Upper lobe of right lung (tissue), 1 donor: ENCODE results near the gene INPP5A. TPM values are rescaled to one million over a fixed set of nuclear protein-coding genes. Genes with fewer than 3 reads are reported as not detected.
A peak's percentile ranks its signal among the peaks of the same experiment; 100 is the strongest.

Experiments used
- ATAC-seq: fragments of 200-7000 bp; cut with Tn5 transposase; one replicate; pipeline ENCODE4 v1.9.1; 2020; ENCODE audit warnings: mild to moderate bottlenecking, moderate library complexity
- DNase-seq: peaks from one replicate; pipeline ENCODE4 v3.0.0-alpha.2; 2020
- H3K27ac ChIP-seq: fragments of 200-600 bp; one replicate; pipeline ENCODE4 v1.8.0; 2022
- H3K27me3 ChIP-seq: fragments of 200-600 bp; one replicate; pipeline ENCODE4 v1.8.0; 2022; ENCODE audit warnings: mild to moderate bottlenecking
- H3K36me3 ChIP-seq: fragments of 200-600 bp; one replicate; pipeline ENCODE4 v1.8.0; 2022
- H3K4me1 ChIP-seq: fragments of 200-600 bp; one replicate; pipeline ENCODE4 v1.8.0; 2022
- H3K4me3 ChIP-seq: fragments of 200-600 bp; one replicate; pipeline ENCODE4 v1.8.0; 2022; ENCODE audit warnings: mild to moderate bottlenecking
- H3K9me3 ChIP-seq: fragments of 200-600 bp; one replicate; pipeline ENCODE4 v1.8.0; 2022
- CTCF ChIP-seq: fragments of 200-600 bp; IDR thresholded peaks from one replicate; pipeline ENCODE4 v1.8.0; 2022; ENCODE audit warnings: antibody characterized with exemption
- intact Hi-C: fragments of 100-400 bp; cut with DNase I; formaldehyde crosslinking; loops from one replicate; pipeline ENCODE4 v1.11.0; 2022
- total RNA-seq: library from RNA; stranded (reverse); fragmentation: NEBNext Ultra II Directional; extraction: Animal tissue kit (Norgen Biotek cat#: 25700); gene quantifications from one replicate; pipeline ENCODE4 v1.2.1, GENCODE V29; 2021
- donor health status: DM: no; HTN: yes; CAD: no; lungs with severe emphysema.

INPP5A gene
- total RNA-seq, 1 donor from 2014 or later = 38.3 TPM

DNA sequence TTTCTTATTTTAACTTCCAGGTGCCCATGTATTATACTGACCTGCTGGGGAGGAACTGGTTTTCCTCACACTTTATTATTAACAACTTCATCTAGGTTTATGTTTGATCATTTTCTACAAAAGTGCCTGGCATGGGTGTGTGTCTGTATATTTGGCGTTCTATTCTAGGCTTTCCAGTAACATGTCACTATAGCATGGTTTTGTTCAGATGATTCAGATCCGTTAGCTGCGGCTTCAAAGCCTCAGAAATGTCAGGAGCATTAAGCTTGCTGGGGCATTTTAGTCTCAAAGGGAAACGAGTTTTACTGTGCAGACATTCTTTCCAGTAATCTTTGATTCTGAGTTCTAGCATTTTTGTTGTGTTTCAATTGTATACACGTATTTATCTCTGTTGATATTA, 2.3 kb downstream of the INPP5A start:
- Histone ChIP-seq H3K4me1 (peaks cover 44% of the 10 kb centered on the region), H3K27me3 (no peaks in the 10 kb centered on the region), H3K27ac (peak overlapping the region; percentile 30), H3K36me3 (no peaks in the 10 kb centered on the region), H3K4me3 (peak overlapping the region; percentile 72), H3K9me3 (no peaks in the 10 kb centered on the region)
- no peak for TF ChIP-seq CTCF
- intact Hi-C loops = no loop called here
- no peak for DNase-seq
- no peak for ATAC-seq

GRCh38 chr10:132540456-132540855, 2.9 kb downstream of the INPP5A start:
- no peaks in the 10 kb centered on the region for H3K9me3 ChIP-seq
- H3K27me3 ChIP-seq = no peaks in the 10 kb centered on the region
- H3K27ac ChIP-seq = no peak overlapping the region
- intact Hi-C loops = no loop called here
- ATAC-seq (no peak), DNase-seq (no peak)
- H3K4me1 ChIP-seq = peaks cover 50% of the 10 kb centered on the region
- H3K4me3 ChIP-seq = peak overlapping the region; percentile 72
- TF ChIP-seq CTCF = peak; percentile 15
- H3K36me3 ChIP-seq = no peaks in the 10 kb centered on the region

DNA sequence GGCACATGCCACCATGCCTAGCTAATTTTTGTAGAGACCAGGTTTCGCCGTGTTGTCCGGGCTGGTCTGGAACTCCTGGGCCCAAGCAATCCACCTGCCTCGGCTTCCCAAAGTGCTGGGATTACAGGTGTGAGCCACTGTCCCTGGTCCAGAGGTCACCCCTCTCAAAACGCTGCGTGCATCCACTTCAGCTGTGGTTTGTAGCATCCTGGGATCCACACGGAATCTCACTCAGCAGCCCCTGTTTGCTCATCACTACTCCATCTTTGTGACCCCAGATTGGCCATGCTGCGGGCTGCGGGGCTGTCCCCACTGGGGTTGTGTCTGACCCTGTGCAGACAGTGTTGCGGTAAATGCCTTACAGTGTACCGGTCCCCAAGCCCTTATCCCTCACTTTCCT, 3.5 kb downstream of the INPP5A start:
- H3K27ac ChIP-seq = no peak overlapping the region
- no peaks in the 10 kb centered on the region for H3K27me3 ChIP-seq
- H3K9me3 ChIP-seq = no peaks in the 10 kb centered on the region
- DNase-seq (no peak), ATAC-seq (no peak)
- no peak overlapping the region for H3K4me3 ChIP-seq
- no peaks in the 10 kb centered on the region for H3K36me3 ChIP-seq
- H3K4me1 ChIP-seq = peaks cover 49% of the 10 kb centered on the region
- intact Hi-C loops = no loop called here
- TF ChIP-seq CTCF = no peak

GRCh38 chr10:132541601-132542011, 4.0 kb downstream of the INPP5A start:
- Histone ChIP-seq H3K4me3 (no peak overlapping the region), H3K4me1 (peaks cover 46% of the 10 kb centered on the region), H3K36me3 (no peaks in the 10 kb centered on the region), H3K9me3 (no peaks in the 10 kb centered on the region), H3K27me3 (no peaks in the 10 kb centered on the region), H3K27ac (no peak overlapping the region)
- intact Hi-C loops = no loop called here
- no peak for TF ChIP-seq CTCF
- DNase-seq (no peak), ATAC-seq (no peak)

GRCh38 chr10:132542086-132542775, 4.6 kb downstream of the INPP5A start:
- ATAC-seq (no peak), DNase-seq (no peak)
- H3K4me1 ChIP-seq = peaks cover 46% of the 10 kb centered on the region
- no peak overlapping the region for H3K27ac ChIP-seq
- no peak overlapping the region for H3K4me3 ChIP-seq
- no peaks in the 10 kb centered on the region for H3K27me3 ChIP-seq
- TF ChIP-seq CTCF = no peak
- intact Hi-C loops = no loop called here
- no peaks in the 10 kb centered on the region for H3K36me3 ChIP-seq
- no peaks in the 10 kb centered on the region for H3K9me3 ChIP-seq

GRCh38 chr10:132542819-132543218, 5.2 kb downstream of the INPP5A start:
- no peak for DNase-seq
- Histone ChIP-seq H3K9me3 (no peaks in the 10 kb centered on the region), H3K4me1 (peaks cover 46% of the 10 kb centered on the region), H3K27ac (no peak overlapping the region), H3K27me3 (no peaks in the 10 kb centered on the region), H3K4me3 (no peak overlapping the region), H3K36me3 (no peaks in the 10 kb centered on the region)
- intact Hi-C loops = no loop called here
- ATAC-seq = no peak
- TF ChIP-seq CTCF = no peak
